ENCODE results near the gene BCL2L15.
A peak's percentile ranks its signal among the peaks of the same experiment; 100 is the strongest.

The BCL2L15 gene

DNA sequence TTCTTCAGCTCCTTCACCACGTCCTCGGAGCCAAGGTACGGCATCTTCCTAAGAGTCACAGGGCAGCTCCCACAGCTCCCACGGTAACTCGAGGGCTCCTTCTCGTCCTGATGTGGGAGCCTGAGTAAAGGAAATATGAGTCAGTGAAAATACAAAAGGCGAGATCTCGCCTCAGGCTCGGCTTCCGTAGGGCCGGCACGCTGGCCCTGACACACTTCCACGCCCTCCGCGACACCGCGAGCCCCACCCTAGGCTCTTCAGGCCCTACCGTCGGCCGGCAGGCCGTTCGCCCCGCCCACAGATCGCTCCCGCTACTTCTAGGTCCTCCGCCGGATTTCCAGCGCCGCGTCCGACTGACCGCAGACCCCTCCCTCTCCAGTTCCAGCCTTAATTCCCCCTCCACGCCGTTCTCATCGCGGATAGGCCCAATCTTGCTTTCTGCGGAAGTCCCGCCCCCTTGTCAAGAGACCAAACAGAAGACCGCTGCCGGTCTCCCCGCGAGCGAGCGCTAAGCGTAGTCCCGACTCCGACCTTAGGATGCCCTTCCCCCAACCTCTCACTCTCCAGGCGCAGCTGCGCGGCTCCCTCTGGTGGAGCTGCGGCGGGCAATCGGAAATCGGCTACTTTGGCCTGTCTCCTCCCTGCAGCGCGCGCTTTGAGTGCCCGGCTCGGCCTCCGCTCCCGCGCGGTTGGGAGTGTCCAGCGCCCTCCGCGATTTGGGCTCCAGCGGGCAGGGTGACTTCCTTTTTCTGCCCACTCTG is 17.5 kb upstream of the BCL2L15 start, which contains the start of the genes AP4B1 and DCLRE1B:
AP4B1 (minus strand) TSS at position 126 of the 761 bp plus-strand sequence; CDS start at position 44, 82 bp downstream.
DCLRE1B (plus strand) TSS at position 653 of the 761 bp plus-strand sequence. CDS start 261 bp downstream, outside the sequence.
- DNase-seq: peak; percentile 100

DNA sequence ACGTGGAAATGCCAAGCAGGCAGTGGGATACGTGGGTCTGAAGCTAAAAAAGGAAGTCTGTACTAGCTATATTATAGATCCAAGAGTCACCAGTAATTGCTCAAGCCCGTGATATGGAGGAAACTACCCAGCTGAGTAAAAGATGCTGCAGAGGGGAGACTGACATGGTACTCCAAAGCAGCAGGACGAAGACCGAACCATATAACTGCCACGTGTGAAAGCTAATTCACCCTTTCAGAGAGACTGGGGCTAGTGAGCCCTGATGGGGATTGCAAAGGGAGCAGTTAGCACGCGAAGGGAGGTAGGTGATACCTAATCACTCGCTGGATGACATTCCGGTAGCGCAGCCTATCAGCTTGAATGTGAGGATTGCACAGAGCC is 16.9 kb upstream of the BCL2L15 start:
- peak; percentile 60 for DNase-seq

DNA sequence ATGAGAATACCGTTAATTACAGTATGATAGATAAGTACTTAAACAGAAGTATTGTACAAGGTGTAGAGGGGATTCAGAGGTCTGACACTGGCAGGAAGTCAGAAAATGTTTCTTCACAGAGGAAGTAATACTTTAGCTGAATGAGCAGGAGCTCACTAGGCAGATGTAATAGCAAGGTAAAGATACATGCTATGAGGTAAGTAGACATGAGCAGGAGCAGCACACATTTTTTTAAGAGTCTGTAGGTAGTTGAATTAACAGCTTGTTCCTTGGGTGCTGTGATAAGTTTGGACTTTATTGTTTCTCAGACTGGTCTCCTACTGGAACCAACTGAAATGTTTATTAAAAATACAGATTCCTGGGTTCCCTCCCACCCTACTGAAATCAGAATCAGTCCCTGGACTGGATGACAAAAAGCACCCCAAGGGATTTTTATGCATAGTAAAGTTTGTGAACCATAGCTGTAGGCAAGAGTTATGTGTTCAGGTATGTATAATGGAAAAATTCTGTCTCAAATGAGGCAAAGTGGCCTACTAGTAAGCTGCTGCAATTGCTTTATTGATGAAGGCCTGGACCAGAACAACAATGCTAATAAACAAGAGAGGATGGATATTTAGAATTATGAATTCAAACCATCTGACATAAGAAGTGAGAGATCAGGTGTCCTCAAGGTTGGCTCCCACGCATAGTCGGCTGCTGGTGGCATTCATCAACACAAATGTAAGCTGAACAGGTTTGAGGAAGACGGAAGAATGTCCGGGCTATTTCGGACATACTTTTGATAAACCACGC is 16.3 kb upstream of the BCL2L15 start:
- DNase-seq: no peak

DNA sequence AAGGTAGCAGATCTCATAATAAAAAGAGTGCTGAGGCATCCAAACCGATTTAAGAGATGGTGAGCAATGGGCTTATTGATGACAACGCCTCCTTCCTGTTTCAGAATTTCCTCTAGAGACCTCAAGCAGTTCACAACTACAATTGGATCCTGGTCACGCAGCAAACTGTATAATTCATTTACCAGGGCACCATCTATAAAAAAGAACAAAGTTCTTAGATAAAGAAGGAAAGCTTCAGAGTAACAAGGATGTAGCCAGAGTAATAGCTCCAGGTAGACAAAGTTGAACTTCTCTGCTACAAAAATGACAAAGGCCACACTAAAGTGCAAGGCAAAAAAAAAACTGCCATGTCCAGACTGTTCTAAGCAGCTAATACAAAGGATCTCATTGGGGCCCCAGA is 13.8 kb upstream of the BCL2L15 start:
- no peak for DNase-seq

DNA sequence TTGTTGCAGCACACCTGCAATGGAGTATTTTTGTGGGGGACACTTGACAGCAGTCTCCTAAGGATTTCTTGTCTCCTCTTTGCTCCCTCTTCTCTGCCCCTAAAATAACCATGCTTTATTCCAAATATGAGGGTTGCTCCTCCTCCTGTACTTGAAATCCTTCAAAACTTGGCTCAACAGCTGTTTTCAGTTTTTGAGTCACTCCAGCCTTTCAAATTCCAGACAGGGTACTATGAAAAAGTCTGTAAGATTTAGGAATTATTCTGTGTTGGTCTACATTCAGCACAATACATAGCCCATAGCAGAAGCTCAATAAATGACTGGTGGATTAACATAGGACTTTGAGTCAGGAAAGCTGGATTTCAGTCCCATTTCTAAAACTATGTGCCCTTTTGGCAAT is 11.7 kb upstream of the BCL2L15 start:
- DNase-seq: no peak

DNA sequence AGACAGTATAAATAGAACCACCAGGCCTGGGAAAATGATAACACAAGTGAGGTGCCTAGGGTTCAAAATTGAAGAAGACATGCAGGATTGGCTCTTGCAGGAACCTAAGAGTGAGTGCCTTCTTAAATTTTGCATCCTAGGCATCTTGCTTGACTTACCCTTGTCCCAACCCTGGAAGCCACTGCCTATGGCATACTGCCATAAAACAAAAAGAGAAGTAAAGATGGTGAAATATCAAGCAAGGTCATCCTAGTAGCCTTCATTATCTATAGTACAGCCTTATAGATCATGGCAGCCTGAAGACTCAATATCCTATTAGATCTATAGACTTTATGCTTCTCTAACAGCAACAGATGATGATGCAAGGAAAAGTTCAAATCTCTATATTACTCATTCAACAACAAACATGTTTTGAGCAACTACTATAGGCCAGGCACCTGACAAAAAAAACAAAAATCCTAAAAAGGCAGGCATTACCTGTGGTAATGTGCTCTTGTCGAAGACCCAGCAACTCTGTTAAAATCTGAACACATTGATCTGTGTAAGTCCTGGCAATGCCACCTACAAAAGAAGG is 10.9 kb upstream of the BCL2L15 start:
- DNase-seq: no peak

DNA sequence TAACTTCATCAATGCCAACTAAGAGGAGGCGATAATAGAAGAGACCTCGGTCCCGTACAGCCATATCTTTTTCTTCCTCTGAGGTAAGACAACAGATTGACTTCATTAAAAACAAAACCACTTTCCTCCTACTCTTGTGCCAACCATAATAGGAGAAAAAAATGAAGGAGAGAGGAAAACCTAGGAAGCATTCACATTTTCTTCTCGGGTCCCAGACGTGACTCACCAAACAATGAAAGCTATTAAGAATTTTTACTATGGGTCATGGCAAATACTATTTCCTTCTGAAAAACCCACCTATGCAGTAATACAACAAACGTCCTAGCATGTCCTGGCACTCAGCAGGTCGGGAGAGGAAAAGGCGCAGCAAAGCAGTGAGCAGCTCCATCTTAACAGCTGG is 8.6 kb upstream of the BCL2L15 start:
- no peak for DNase-seq

DNA sequence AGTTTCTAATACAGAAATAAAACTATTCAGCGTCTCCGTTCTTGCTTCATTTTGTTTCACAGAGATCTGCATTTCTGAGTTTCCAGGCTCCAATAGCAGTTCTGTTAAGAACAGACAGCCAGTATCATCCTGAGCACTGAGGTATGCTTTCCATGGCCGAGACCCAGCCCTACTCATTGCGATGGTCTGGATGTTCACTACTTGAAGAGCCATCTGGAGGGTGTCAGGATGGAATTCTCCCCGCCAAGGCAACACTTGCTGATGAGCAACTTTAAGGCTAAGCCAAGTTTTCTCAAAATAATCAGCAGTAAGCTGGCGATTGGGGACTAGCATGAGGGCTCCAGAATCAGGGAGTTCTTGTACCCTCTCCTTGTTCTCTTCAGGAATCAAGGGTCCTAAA is 7.7 kb upstream of the BCL2L15 start:
- no peak for DNase-seq

DNA sequence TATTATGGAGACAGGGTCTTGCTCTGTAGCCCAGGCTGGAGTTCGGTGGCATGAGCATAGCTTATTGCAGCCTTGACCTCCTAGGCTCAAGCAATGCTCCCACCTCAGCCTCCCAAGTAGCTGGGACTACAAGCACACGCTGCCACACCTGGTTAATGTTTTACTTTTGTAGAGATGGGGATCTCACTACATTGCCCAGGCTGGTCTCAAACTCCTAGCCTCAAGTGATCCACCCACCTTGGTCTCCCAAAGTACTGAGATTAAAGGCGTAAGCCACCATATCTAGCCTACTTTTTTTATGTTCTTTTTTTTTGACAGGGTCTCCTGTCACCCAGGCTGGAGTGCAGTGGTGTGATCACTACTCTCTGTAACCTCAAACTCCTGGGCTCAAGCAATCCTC is 5.9 kb upstream of the BCL2L15 start:
- DNase-seq: no peak

DNA sequence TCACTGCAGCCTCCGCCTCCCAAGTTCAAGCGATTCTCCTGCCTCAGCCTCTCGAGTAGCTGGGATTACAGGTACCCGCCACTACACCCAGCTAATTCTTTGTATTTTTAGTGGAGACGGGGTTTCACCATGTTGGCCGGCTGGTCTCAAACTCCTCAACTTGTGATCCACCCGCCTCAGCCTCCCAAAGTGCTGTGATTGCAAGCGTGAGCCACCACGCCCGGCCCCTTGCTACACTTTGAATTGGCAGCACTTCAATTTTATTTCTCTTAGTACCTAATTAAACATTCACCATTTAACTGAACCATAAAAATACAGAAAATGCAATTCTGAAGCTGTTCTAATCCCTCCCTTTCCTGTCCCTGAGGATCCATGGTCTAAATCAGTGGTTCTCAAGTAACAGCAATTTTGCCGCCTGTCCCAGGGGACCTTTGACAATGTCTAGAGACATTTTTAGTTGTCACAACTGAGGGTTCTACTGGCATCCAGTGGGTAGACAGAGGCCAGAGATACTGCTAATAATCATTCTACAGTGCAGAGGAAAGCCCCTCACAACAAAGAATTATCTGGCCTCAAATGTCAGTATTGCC is 4.3 kb upstream of the BCL2L15 start:
- DNase-seq: no peak

DNA sequence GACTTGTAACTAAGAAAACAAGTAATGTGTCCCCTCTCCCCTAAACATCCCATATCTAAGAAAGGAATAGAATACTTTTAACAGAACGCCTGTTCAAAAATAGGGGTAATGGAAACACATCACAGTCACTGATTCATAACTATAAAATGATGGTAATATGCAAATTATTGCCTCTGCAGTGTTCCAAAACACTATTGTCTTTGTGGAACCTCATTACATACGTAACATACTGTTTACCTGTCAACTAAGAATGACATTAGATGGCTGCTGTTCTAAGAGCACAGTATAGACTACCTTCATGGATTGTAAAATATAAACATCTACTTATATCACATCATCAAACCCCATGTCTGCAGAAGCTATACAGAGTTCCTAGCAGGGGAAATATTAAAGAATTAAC is 3.4 kb upstream of the BCL2L15 start:
- DNase-seq: no peak

DNA sequence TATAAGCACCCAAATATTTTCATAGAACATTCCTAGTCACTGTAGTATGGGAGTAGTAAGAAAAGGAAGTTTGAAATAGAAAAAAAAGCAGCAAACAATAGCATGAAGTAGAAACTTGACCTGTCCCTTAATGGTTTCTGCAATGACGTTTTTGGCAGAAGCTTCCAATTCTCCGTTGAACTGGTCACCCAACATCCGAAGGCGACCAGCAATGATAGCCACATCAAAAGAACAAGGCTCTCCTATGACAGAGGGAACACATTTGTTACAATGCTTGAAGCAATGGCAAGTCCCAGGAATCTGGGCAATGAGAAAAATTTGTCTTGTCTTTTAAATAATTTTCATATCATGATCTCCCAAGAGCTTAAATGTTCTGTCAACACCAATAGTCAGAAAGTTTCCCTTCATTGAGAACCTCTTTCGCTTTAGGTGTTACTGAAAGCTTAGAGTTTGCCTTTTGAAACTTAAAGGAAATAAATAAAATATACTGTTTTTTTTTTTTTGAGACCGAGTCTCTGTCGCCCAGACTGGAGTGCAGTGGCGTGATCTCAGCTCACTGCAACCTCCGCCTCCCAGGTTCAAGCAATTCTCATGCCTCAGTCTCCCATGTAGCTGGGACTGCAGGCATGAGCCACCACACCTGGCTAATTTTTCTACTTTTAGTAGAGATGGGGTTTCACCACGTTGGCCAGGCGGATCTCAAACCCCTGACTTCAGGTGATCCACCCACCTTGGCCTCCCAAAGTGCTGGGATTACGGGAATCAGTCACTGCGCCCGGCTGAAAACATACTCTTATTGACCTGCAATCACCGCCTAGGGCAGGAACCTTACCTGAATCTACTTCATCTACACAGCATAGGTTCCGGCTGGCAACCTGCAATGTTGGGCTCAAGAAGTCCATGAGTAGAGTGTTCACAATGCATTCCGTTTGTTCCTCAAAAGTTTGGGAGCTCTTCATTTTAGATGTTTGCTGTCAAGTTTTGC is 672 bp downstream of the BCL2L15 start:
- no peak for DNase-seq

DNA sequence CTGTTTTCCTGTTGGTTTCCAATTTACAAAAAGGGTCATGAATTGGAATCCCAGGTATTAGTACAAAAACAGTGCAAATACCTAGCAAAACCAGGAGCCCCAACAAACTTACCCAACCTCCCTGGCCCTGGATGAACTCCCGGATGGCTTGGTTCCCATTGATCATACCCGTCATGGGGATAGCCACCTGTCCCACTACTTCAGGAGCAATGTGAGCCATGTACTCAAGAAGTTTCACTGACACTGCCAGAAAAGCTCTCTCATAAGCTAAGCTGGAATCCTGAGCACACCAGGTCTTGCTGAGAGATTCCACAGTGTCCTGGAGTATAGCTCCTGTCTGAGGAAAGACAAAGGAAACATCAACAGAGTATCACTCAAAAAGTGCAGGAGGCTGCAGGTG is 5.7 kb downstream of the BCL2L15 start:
- no peak for DNase-seq

DNA sequence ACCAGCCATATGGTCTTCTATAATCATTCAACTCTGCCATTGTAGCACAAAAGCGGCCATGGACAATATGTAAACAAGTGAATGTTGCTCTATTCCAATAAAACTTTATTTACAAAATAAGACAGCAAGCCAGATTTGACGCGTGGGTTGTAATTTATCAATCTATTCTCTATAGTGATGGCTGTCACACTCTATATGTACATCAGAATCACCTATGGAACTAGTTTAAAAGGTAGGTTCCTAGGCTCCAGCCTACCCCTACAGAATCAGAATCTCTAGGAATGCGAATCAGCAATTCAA is 7.7 kb downstream of the BCL2L15 start:
- DNase-seq: no peak

DNA sequence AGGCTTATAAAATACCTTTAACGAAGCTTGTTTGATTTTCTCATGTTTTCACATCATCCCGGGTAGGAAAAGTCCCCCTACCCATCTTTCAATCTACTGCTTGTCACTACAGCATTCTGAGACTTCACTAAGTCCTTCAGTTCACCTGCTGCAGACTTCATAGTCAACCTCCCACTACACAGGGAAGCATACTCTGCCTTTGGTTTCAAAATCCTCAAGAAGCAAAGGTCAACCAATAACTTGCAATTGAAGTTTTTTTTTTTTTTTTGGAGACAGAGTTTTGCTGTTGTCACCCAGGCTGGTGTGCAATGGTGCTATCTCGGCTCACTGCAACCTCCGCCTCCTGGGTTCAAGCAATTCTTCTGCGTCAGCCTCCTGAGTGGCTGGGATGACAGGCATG is 11.2 kb downstream of the BCL2L15 start:
- no peak for DNase-seq

DNA sequence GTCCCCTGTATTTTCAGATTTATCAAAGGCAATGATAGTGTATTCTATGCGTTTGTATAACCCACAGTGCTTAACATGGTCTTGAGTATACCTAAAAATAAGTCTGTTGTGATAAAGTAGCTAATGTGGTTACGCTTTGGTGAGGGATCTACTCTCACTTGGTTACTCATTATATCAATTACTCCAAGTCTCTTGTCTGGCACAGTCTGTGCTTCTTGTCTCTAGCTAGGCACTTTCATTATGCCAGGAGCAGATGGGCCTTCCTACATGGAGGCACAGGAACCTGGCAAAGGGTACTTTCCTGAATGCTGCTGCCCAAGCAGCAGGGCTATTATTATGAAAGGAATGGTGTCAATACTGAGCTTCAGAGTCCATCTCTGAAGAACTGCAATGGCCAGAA is 11.7 kb downstream of the BCL2L15 start:
- no peak for DNase-seq

DNA sequence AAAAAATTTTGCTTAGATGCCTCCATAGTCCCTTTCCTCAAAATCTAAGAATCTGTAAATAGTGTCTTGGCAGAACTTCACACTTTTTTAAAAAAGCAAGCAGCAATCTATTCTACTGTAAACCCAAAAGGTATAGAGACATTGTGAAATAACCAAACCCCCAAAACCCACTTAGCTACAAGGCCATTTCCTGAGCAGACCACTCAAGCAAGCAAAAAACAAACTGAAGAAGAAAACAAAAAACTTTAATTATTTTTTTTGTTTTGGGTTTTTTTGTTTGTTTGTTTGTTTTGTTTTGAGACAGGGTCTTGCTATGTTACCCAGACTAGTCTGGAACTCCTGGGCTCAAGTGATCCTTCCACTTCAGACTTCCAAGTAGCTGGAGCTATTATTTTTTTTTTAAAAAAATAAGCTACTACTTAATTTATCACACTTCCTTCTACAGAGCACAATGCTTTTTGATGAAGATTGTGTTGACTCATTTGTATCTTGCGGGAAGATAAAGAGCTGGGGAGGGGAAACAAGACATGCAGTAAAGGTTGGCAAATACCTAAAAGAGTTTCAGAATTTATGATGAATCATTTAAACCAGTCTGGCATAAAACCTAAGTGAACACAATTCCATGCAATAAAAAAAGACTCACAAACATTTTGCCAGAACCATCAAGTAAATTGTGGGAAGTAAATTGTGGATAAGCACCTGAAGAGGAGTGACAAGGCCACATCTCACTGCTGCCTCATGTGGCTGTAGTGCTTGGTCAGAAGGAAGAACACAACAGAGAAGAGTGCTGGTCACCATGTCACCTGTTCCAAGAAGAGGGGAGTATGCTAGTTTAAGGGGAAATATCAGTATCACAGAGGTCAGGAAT is 13.1 kb downstream of the BCL2L15 start:
- no peak for DNase-seq

DNA sequence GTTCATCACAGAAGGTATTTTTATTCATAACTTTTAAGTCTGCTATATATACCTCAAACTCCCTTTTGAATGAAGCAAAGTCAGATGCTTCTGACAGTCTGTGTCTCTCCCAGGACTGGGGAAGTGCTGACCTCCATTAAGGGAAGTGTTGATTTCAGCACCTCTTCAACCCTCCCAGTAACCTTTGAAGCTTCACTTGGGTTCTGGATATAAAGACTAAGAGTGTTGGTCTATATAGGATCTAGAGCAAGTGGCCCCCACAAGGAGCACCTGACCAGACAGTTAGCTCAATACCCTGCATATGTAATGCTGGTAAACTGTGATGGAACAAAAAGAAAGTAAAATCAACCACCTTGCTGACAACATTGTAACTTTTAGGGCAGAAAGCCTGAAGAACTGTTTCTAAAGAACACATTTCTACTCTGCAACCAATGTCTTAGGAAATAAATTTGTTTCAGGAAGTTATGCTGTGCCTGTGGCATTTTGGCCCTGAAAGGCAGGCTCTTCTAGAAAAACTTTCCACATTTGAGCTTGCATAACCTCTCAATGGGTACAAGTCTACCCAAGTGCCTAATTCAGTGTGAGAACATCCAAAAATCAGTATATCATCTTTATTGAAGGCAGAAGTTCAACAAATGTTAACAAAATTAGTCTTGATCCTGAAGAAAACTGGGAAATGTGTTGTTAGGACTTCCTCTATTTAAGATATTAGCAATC is 15.0 kb downstream of the BCL2L15 start:
- DNase-seq: no peak

DNA sequence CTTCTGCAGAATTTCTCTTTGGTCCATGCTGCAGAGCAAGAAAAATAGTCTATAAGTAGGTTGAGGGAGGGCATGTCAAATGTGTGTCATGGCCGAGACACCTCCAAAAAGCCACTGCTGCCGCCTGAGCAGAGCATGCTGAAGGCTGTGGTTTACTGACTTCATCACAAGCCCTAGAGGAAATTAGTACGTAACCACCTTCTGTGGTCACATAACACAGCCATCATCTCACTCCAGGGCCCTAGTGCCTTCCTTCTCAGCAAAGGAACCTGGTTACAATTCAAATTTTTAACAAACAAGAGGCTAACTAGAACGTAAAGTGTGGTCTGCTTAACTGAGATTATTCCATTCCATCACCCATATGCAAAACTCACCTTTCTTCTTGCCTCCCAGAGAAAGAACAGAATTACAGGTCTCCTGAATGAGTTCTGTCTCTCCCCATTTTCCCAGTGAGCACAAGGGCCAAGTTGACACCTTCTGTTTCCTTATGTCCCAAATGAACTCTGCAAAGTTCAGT is 15.7 kb downstream of the BCL2L15 start, which contains the start of gene PTPN22:
PTPN22 (minus strand) TSS at position 116 of the 517 bp plus-strand sequence.
- DNase-seq: no peak

DNA sequence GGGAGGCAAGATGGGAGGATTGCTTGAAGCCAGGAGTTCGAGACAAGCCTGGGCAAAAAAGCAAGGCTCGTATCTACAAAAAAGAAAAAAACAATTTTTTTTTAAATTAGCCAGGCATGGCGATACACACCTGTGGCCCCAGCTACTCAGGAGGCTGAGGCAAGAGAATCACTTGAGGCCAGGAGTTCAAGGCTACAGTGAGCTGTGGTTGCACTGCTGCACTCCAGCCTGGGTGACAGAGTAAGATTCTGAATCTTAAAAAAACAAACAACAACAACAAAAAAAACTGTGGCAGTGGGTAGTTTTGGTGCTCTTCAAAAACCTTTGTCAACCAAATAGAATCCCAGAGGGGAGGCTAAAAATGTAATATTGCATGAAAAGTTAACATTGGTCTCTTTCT is 16.6 kb downstream of the BCL2L15 start:
- DNase-seq: no peak

Data from NCI-H1105 (cell line).